DOHH2 (cell line): ENCODE data around the gene RNF14.

Experiments
- H3F3A ChIP-seq: fragments of 200-600 bp; sonication (generic), shearing (Covaris generic); 2 replicates; pipeline ENCODE4 v1.6.0; 2016; ENCODE audit warnings: antibody characterized with exemption, mild to moderate bottlenecking; ENCODE audit not compliant: control insufficient read depth, insufficient read depth
- H3K27ac ChIP-seq: fragments of 200-600 bp; sonication (generic); 2 replicates; pipeline ENCODE4 v1.5.1; 2014; ENCODE audit warnings: low read depth, mild to moderate bottlenecking, low read length, moderate library complexity
- H3K27me3 ChIP-seq: fragments of 200-600 bp; sonication (generic); 2 replicates; pipeline ENCODE4 v1.6.1; 2014; ENCODE audit warnings: mild to moderate bottlenecking, low read length, mixed read lengths; ENCODE audit not compliant: control insufficient read depth
- H3K36me3 ChIP-seq: fragments of 200-600 bp; sonication (generic); 2 replicates; pipeline ENCODE4 v1.6.1; 2014; ENCODE audit warnings: mild to moderate bottlenecking, low read length, moderate library complexity, mixed read lengths; ENCODE audit not compliant: control insufficient read depth
- H3K4me1 ChIP-seq: fragments of 200-600 bp; sonication (generic); 2 replicates; pipeline ENCODE4 v1.6.1; 2014; ENCODE audit warnings: mild to moderate bottlenecking, low read length, mixed read lengths; ENCODE audit not compliant: control insufficient read depth
- H3K4me2 ChIP-seq: fragments of 200-600 bp; sonication (generic); 2 replicates; pipeline ENCODE4 v1.6.0; 2014; ENCODE audit warnings: mild to moderate bottlenecking, low read length, moderate library complexity
- H3K4me3 ChIP-seq: fragments of 200-600 bp; sonication (generic); 2 replicates; pipeline ENCODE4 v1.5.1; 2014; ENCODE audit warnings: mild to moderate bottlenecking, low read length, mixed read lengths
- H3K79me2 ChIP-seq: fragments of 200-600 bp; sonication (generic); 2 replicates; pipeline ENCODE4 v1.6.1; 2014; ENCODE audit warnings: mild to moderate bottlenecking, low read length, mixed read lengths; ENCODE audit not compliant: control insufficient read depth
- H3K9me2 ChIP-seq: fragments of 200-600 bp; sonication (generic); replicated peaks from 2 replicates; pipeline ENCODE4 v1.6.1; 2014; ENCODE audit warnings: mild to moderate bottlenecking, low read length, mixed read lengths; ENCODE audit not compliant: control insufficient read depth
- H3K9me3 ChIP-seq: fragments of 200-600 bp; sonication (generic); 2 replicates; pipeline ENCODE4 v1.6.1; 2014; ENCODE audit warnings: antibody characterized with exemption, low read length, mixed read lengths; ENCODE audit not compliant: control insufficient read depth, insufficient read depth
- H4K20me1 ChIP-seq: fragments of 200-600 bp; sonication (generic); 2 replicates; pipeline ENCODE4 v1.6.0; 2014; ENCODE audit warnings: low read depth, mild to moderate bottlenecking, antibody characterized with exemption, low read length, moderate library complexity; ENCODE audit not compliant: control insufficient read depth, insufficient read depth
- EZH2phosphoT487 ChIP-seq: fragments of 200-600 bp; sonication (generic); IDR thresholded peaks from 2 replicates; pipeline ENCODE4 v1.6.1; 2017; ENCODE audit warnings: borderline replicate concordance, mild to moderate bottlenecking, antibody characterized with exemption, low read length, moderate library complexity, mixed read lengths
- TF ChIP-seq, protein P1 (sequence below): fragments of 200-600 bp; sonication (generic); IDR thresholded peaks from one replicate; pipeline ENCODE4 v1.5.1; 2014; ENCODE audit warnings: antibody characterized with exemption, mild to moderate bottlenecking, low read depth, low read length; ENCODE audit not compliant: poor library complexity, severe bottlenecking

Gene RNF14

DNA sequence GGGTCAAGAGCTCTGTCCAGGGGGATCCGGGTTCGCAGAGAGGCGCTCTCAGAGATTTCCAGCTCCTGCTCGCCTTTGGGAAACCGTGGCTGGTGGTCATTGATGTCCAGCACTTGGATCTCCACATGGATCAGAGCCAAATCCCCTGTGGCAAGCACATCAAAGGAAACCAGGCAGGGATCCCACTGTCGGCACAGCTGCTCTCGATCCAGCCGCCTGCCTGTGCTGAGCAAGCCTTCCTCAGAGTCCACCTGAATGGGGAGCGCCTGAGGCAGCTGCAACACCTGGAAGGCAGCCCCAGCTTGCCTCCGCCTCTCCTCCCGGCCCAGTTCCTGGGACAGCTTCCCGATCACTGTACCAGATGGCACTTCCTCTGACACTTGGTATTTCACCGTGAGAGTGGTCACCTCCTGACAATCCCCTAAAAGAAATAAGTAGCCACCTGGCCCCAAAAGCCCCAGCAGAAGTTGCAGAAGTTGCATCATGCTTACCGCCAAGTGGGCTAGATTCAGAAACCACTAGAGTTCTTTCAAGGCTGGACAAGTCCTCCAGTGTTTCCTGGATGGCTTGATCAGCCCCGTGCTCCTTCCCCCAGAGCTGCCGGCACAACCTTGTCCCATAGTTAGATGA lies 11.4 kb upstream of the RNF14 start:
- H3K36me3 ChIP-seq = no peaks in the 10 kb centered on the region
- H3K9me2 ChIP-seq = no peaks in the 10 kb centered on the region
- H3K4me3 ChIP-seq = no peak overlapping the region
- TF ChIP-seq EZH2phosphoT487 = no peak
- TF ChIP-seq, protein P1, sequence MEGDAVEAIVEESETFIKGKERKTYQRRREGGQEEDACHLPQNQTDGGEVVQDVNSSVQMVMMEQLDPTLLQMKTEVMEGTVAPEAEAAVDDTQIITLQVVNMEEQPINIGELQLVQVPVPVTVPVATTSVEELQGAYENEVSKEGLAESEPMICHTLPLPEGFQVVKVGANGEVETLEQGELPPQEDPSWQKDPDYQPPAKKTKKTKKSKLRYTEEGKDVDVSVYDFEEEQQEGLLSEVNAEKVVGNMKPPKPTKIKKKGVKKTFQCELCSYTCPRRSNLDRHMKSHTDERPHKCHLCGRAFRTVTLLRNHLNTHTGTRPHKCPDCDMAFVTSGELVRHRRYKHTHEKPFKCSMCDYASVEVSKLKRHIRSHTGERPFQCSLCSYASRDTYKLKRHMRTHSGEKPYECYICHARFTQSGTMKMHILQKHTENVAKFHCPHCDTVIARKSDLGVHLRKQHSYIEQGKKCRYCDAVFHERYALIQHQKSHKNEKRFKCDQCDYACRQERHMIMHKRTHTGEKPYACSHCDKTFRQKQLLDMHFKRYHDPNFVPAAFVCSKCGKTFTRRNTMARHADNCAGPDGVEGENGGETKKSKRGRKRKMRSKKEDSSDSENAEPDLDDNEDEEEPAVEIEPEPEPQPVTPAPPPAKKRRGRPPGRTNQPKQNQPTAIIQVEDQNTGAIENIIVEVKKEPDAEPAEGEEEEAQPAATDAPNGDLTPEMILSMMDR = no peak
- peaks cover 28% of the 10 kb centered on the region for H3K4me1 ChIP-seq
- H4K20me1 ChIP-seq = no peaks in the 10 kb centered on the region
- H3K79me2 ChIP-seq = no peaks in the 10 kb centered on the region
- H3K4me2 ChIP-seq = no peak overlapping the region
- no peaks in the 10 kb centered on the region for H3K9me3 ChIP-seq
- peaks cover 8% of the 10 kb centered on the region; the same call in 1 of the 2 replicates for H3K27me3 ChIP-seq
- no peak overlapping the region for H3K27ac ChIP-seq
- H3F3A ChIP-seq = no peaks in the 10 kb centered on the region

DNA sequence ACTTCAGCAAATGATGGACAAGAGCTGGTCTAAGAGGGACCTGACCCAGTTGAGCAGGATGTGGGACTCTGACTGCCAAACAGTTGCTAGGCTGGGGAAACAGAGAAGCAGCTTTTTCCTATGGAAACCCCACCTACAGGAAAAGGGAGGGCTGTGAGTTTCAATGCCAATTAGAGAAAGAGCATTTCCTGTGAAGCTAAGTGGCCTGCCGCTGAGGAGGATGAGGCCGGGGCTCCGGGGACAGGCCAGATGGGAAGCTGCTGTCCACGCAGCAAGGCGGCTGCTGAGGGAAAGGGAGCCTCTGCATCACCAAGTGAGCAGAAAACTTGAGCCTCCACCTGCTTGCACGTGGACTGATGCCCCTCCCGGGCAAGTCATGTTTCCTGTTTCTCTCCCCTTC lies 10.8 kb upstream of the RNF14 start, which contains the start of gene PCDH12:
Gene PCDH12 (minus strand): TSS at position 90 of the 400 bp plus-strand sequence. CDS start 351 bp downstream, outside the sequence.
- H3K27ac ChIP-seq = no peak within 1 kb of the TSS

DNA sequence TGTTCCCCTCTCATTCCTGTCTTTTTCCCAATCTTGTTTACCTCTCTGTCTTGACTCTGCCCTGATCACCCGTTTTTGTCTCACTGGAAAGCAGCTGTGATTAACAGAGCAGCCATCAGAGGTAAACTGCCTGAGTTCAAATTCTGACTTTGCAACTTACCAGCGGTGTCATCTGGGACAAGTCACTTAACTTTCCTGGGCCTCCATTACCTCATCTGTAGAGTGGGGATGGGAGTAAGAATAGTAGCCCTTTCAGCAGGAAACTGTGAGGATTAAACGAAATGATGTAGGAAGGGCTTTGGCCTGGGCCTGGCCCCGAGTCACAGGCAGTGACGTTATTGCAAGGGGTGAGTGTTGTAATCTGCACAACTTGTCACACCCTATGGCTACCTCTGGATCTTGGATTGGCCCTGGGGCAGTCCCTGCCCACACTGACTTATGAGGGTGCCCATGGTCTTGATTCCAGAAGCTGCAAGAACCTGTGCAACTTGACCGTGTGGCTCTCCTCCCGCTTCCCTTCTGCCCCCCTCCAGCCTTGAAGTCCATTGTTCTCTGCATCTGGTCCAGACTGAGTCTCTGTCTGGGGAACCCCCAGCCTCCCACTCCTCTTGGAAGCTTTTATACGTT lies 10.2 kb upstream of the RNF14 start:
- no peaks in the 10 kb centered on the region for H4K20me1 ChIP-seq
- H3K79me2 ChIP-seq = no peaks in the 10 kb centered on the region
- H3K27ac ChIP-seq = no peak overlapping the region
- no peaks in the 10 kb centered on the region for H3K36me3 ChIP-seq
- H3K4me1 ChIP-seq = peaks cover 28% of the 10 kb centered on the region
- no peak overlapping the region for H3K4me2 ChIP-seq
- H3K27me3 ChIP-seq = no peaks in the 10 kb centered on the region
- H3K4me3 ChIP-seq = no peak overlapping the region
- TF ChIP-seq, protein P1 = no peak
- no peak for TF ChIP-seq EZH2phosphoT487
- no peaks in the 10 kb centered on the region for H3F3A ChIP-seq
- H3K9me2 ChIP-seq = no peaks in the 10 kb centered on the region
- no peaks in the 10 kb centered on the region for H3K9me3 ChIP-seq

More for the DNA sequence above, 10.8 kb upstream of the RNF14 start, which contains the start of gene PCDH12:
- Histone ChIP-seq H3K4me2 (no peak within 1 kb of the TSS), H3K9me2 (no peaks in the 10 kb centered on the region), H3K4me1 (peaks cover 28% of the 10 kb centered on the region), H3K27me3 (0 out of 2 replicates have a peak, but pooled peaks cover 3% of the 10 kb centered on the region), H4K20me1 (no peaks in the 10 kb centered on the region), H3K4me3 (no peak within 1 kb of the TSS), H3K36me3 (no peaks in the 10 kb centered on the region), H3K9me3 (no peaks in the 10 kb centered on the region), H3K79me2 (no peaks in the 10 kb centered on the region), H3F3A (no peaks in the 10 kb centered on the region)
- no peak for TF ChIP-seq EZH2phosphoT487
- TF ChIP-seq, protein P1 = no peak
